Tibial artery (tissue), 4 donors: ENCODE measurements around the gene NUF2.
"Not testable (repeated sequence)": the region's sequence is repeated elsewhere in the genome, so short reads cannot be mapped to it uniquely, and the experiment has no call there.

Source experiments
- DNase-seq, 2 donors: peaks; one replicate each; pipeline ENCODE4 v3.0.0-alpha.2; 2019
- H3K27ac ChIP-seq, 2 donors: fragments of 200-600 bp; sonication (generic) in 1 of 2; 1 replicate in 1 of 2; 2 replicates in 1 of 2; pipeline ENCODE4 v1.5.1; 2018 to 2019; ENCODE audit warnings: mild to moderate bottlenecking in 1 of 2
- H3K27me3 ChIP-seq, 2 donors: fragments of 200-600 bp; sonication (generic) in 1 of 2; one replicate each; pipeline versions ENCODE4 v1.5.1 to v1.6.0; 2016 to 2019
- H3K36me3 ChIP-seq, 3 donors: fragments of 200-600 bp; sonication (generic) in 2 of 3; one replicate each; pipeline ENCODE4 v1.5.1; 2016 to 2019; ENCODE audit warnings: mild to moderate bottlenecking in 2 of 3
- H3K4me1 ChIP-seq, 4 donors: fragments of 200-600 bp; sonication (generic) in 2 of 4; 1 replicate in 3 of 4; 2 replicates in 1 of 4; pipeline ENCODE4 v1.5.1; 2016 to 2019
- H3K4me3 ChIP-seq, 2 donors: fragments of 200-600 bp; sonication (generic) in 1 of 2; 1 replicate in 1 of 2; 2 replicates in 1 of 2; pipeline ENCODE4 v1.5.1; 2018 to 2019; ENCODE audit warnings: mild to moderate bottlenecking in 2 of 2
- H3K9me3 ChIP-seq, 3 donors: fragments of 200-600 bp; sonication (generic) in 1 of 3; one replicate each; pipeline ENCODE4 v1.5.1; 2016 to 2019
- intact Hi-C: fragments of 100-400 bp; cut with DNase I; formaldehyde crosslinking; loops from one replicate; pipeline ENCODE4 v1.15.0; 2023; ENCODE audit warnings: low total_unique reads
- TF ChIP-seq, protein P1 (sequence below), 2 experiments: fragments of 200-600 bp in 1 of 2; fragments of 450-650 bp in 1 of 2; IDR thresholded peaks; one replicate each; pipeline ENCODE4 v1.5.1; 2017 to 2019; ENCODE audit warnings: antibody characterized with exemption in 2 of 2, mild to moderate bottlenecking in 1 of 2, moderate library complexity in 1 of 2

The NUF2 gene

DNA sequence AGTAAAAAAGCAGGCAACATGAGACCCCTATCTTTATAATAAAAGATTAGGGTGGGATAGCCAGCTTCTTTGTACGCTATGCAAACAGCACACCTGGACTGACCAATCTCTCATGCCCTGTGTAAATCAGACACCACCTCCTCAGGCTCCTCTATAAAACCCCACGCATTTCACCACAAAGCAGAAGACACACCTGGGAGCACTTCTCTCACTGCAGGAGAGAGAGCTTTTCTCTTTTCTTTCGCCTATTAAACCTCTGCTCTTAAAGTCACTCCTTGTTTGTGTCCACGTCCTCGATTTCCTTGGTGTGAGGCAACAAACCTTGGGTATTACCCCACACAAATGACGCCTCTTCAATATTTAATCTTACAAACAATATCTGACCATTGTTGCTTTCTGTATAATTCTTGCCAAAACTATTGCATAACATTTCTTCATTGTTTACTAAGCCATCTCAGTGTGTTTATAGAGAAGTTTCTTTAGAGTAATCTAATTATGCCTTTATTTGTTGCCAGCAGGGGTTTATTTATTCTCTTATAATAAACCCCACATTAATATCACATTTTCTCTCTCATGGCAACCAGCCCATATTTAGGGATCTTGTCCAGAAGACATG is 31.6 kb upstream of the NUF2 start:
- no peak overlapping the region for H3K27ac ChIP-seq
- no peaks in the 10 kb centered on the region for H3K27me3 ChIP-seq
- TF ChIP-seq, protein P1, sequence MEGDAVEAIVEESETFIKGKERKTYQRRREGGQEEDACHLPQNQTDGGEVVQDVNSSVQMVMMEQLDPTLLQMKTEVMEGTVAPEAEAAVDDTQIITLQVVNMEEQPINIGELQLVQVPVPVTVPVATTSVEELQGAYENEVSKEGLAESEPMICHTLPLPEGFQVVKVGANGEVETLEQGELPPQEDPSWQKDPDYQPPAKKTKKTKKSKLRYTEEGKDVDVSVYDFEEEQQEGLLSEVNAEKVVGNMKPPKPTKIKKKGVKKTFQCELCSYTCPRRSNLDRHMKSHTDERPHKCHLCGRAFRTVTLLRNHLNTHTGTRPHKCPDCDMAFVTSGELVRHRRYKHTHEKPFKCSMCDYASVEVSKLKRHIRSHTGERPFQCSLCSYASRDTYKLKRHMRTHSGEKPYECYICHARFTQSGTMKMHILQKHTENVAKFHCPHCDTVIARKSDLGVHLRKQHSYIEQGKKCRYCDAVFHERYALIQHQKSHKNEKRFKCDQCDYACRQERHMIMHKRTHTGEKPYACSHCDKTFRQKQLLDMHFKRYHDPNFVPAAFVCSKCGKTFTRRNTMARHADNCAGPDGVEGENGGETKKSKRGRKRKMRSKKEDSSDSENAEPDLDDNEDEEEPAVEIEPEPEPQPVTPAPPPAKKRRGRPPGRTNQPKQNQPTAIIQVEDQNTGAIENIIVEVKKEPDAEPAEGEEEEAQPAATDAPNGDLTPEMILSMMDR (IDR thresholded peaks at IDR 0.05): no peak
- H3K9me3 ChIP-seq: no peaks in the 10 kb centered on the region
- H3K4me1 ChIP-seq: no peaks in the 10 kb centered on the region
- H3K4me3 ChIP-seq: no peak overlapping the region
- H3K36me3 ChIP-seq: no peaks in the 10 kb centered on the region
- DNase-seq: no peak
- intact Hi-C loops: no loop called here

GRCh38 chr1:163291461-163291860 is 30.3 kb upstream of the NUF2 start:
- TF ChIP-seq, protein P1 (IDR thresholded peaks at IDR 0.05): no peak
- intact Hi-C loops: no loop called here

GRCh38 chr1:163292153-163292552 is 29.6 kb upstream of the NUF2 start:
- H3K27ac ChIP-seq, H3K36me3 ChIP-seq, H3K27me3 ChIP-seq, intact Hi-C loops, H3K4me1 ChIP-seq, H3K4me3 ChIP-seq, H3K9me3 ChIP-seq, DNase-seq: not testable (repeated sequence)

More at GRCh38 chr1:163291461-163291860, 30.3 kb upstream of the NUF2 start:
- H3K9me3 ChIP-seq: no peaks in the 10 kb centered on the region
- H3K4me1 ChIP-seq: peaks cover 0 to 4% (median 0%) of the 10 kb centered on the region in 4 donors
- no peak for DNase-seq
- no peaks in the 10 kb centered on the region for H3K36me3 ChIP-seq
- no peak overlapping the region for H3K27ac ChIP-seq
- no peaks in the 10 kb centered on the region for H3K27me3 ChIP-seq
- no peak overlapping the region for H3K4me3 ChIP-seq

DNA sequence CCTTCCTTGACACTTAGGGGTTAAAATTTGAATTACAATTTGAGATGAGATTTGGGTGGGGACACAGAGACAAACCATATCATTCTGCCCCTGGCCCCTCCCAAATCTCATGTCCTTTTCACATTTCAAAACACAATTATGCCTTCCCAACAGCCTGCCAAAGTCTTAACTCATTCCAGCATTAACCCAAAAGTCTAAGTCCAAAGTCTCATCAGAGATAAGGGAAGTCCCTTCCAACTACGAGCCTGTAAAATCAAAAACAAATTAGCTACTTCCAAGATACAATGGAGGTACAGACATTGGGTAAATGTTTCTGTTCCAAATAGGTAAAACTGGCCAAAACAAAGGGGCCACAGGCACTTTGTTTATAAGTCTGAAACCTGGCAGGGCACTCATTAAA is 28.3 kb upstream of the NUF2 start:
- DNase-seq, H3K4me3 ChIP-seq, H3K27me3 ChIP-seq, H3K4me1 ChIP-seq, H3K36me3 ChIP-seq, intact Hi-C loops, H3K9me3 ChIP-seq, H3K27ac ChIP-seq: not testable (repeated sequence)

- intact Hi-C loops: no loop called here
- Histone ChIP-seq H3K27ac (no peak overlapping the region), H3K4me1 (peaks cover 0 to 18% (median 2%) of the 10 kb centered on the region in 4 donors), H3K36me3 (no peaks in the 10 kb centered on the region), H3K27me3 (no peaks in the 10 kb centered on the region), H3K9me3 (no peaks in the 10 kb centered on the region), H3K4me3 (no peak overlapping the region)
- TF ChIP-seq, protein P1 (IDR thresholded peaks at IDR 0.05): no peak
- DNase-seq: no peak
These were observed 25.8 kb upstream of the NUF2 start for GRCh38 chr1:163295949-163296348.

GRCh38 chr1:163296504-163297263 is 25.1 kb upstream of the NUF2 start:
- H3K36me3 ChIP-seq: no peaks in the 10 kb centered on the region
- DNase-seq: no peak
- intact Hi-C loops: no loop called here
- no peaks in the 10 kb centered on the region for H3K9me3 ChIP-seq
- H3K4me1 ChIP-seq: peaks cover 0 to 24% (median 5%) of the 10 kb centered on the region in 4 donors
- H3K27ac ChIP-seq: no peak overlapping the region
- TF ChIP-seq, protein P1 (IDR thresholded peaks at IDR 0.05): no peak
- no peaks in the 10 kb centered on the region for H3K27me3 ChIP-seq
- no peak overlapping the region for H3K4me3 ChIP-seq
